Lower leg skin (tissue), 4 donors: ENCODE measurements around the gene CRYGA. TPM values are rescaled to one million over a fixed set of nuclear protein-coding genes. Genes with fewer than 3 reads are reported as not detected.

Experiments used
- DNase-seq, 2 donors: peaks; one replicate each; pipeline ENCODE4 v3.0.0-alpha.2; 2019; ENCODE audit warnings: low spot score in 2 of 2
- H3K4me3 ChIP-seq: fragments of 200-600 bp; sonication (generic); 2 replicates; pipeline ENCODE4 v1.5.1; 2017; ENCODE audit warnings: mild to moderate bottlenecking, low read depth; ENCODE audit not compliant: poor library complexity, severe bottlenecking
- POLR2A ChIP-seq, 2 donors: fragments of 450-650 bp; IDR thresholded peaks; one replicate each; pipeline ENCODE4 v1.6.1; 2016 to 2017; ENCODE audit warnings: antibody characterized with exemption in 2 of 2, mild to moderate bottlenecking in 1 of 2, moderate library complexity in 1 of 2
- WGBS, 2 donors: methylation state at CpG; one replicate each; pipeline ENCODE4 v1.1.5; 2018; 5-methylcytosine and 5-hydroxymethylcytosine counted together
- intact Hi-C: fragments of 100-400 bp; cut with DNase I; formaldehyde crosslinking; loops from one replicate; pipeline ENCODE4 v1.15.0; 2023; ENCODE audit warnings: low total_unique reads
- total RNA-seq, 4 donors: library from RNA; depleted of rRNA; stranded (reverse); fragments of >200 nt; gene quantifications; one replicate each; pipeline ENCODE4 v1.1.0, GENCODE V29; 2016
- TF ChIP-seq, protein P1 (sequence below), 3 donors: fragments of 450-650 bp; IDR thresholded peaks; one replicate each; pipeline ENCODE4 v1.5.1; 2016; ENCODE audit warnings: antibody characterized with exemption in 3 of 3, mild to moderate bottlenecking in 3 of 3, moderate library complexity in 2 of 3

Gene CRYGA, protein sequence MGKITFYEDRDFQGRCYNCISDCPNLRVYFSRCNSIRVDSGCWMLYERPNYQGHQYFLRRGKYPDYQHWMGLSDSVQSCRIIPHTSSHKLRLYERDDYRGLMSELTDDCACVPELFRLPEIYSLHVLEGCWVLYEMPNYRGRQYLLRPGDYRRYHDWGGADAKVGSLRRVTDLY
- not detected for total RNA-seq

DNA sequence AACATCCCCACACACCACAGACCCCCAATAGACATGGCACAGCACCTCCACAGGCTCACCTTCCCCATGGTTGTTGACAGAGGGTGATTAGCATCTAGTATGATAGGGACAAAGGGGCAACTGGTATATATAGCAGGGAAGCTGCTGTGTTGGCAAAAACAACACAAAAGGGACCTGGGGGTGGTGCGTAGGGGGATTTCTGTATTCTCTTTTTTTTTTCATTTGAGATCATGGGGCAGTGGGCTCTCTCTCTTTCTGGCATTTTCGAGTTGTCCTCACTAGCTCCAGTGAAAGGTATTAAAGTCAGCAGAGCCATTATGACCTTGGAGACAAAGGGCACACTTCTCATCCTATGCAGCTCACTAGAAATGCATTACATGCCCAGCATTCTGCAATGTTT, at the start of gene CRYGA:
Gene CRYGA (minus strand): TSS at position 101 of the 400 bp plus-strand sequence. CDS start 33 bp downstream, at position 68.
- no peak for TF ChIP-seq POLR2A (IDR thresholded peaks at IDR 0.05)
- TF ChIP-seq, protein P1, sequence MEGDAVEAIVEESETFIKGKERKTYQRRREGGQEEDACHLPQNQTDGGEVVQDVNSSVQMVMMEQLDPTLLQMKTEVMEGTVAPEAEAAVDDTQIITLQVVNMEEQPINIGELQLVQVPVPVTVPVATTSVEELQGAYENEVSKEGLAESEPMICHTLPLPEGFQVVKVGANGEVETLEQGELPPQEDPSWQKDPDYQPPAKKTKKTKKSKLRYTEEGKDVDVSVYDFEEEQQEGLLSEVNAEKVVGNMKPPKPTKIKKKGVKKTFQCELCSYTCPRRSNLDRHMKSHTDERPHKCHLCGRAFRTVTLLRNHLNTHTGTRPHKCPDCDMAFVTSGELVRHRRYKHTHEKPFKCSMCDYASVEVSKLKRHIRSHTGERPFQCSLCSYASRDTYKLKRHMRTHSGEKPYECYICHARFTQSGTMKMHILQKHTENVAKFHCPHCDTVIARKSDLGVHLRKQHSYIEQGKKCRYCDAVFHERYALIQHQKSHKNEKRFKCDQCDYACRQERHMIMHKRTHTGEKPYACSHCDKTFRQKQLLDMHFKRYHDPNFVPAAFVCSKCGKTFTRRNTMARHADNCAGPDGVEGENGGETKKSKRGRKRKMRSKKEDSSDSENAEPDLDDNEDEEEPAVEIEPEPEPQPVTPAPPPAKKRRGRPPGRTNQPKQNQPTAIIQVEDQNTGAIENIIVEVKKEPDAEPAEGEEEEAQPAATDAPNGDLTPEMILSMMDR (IDR thresholded peaks at IDR 0.05) = no peak
- 71 to 75% methylated on average over 2 of the region's 2 CpGs for WGBS, 2 donors
- DNase-seq = no peak
- intact Hi-C loops = no loop called here
- no peak within 1 kb of the TSS for H3K4me3 ChIP-seq

DNA sequence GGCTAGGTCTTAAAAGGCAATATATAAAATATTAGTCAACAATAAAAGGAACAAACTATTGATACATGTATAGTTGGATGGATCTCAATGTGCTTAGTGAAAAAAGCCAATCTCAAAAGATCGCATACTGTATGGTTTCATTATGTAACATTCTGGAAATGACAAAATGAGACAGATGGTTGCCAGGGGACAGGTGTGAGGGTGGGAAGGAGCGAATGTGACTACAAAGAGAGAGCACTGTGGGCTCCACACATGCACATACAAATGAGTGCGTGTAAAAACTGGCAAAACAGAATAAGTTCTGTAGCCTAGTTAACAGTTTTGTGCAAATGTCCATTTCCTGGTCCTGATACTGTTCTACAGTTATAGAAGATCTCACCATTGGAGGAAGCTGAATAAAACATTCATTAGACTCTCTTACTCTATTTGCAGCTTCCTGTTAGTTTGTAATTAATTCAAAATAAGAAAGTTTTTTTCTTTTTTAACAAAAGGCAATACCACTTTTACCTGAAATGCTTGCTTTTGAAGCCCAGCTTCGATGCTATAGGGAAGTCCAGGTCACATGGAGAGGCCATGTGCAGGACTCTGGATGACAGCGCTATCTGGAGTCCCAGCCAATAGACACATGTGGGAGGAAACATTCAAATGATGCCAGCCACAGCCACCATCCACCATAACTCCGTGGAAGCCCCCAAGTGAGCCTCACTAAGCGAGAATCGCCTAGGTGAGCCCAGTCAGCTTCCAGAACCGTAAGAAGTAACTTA, 47.5 kb upstream of the CRYGA start:
- no peak for DNase-seq
- WGBS, 2 donors = 86 to 87% methylated on average over 9 of the region's 9 CpGs
- TF ChIP-seq, protein P1 (IDR thresholded peaks at IDR 0.05) = no peak
- TF ChIP-seq POLR2A (IDR thresholded peaks at IDR 0.05) = no peak
- no peak overlapping the region for H3K4me3 ChIP-seq
- intact Hi-C loops = no loop called here

DNA sequence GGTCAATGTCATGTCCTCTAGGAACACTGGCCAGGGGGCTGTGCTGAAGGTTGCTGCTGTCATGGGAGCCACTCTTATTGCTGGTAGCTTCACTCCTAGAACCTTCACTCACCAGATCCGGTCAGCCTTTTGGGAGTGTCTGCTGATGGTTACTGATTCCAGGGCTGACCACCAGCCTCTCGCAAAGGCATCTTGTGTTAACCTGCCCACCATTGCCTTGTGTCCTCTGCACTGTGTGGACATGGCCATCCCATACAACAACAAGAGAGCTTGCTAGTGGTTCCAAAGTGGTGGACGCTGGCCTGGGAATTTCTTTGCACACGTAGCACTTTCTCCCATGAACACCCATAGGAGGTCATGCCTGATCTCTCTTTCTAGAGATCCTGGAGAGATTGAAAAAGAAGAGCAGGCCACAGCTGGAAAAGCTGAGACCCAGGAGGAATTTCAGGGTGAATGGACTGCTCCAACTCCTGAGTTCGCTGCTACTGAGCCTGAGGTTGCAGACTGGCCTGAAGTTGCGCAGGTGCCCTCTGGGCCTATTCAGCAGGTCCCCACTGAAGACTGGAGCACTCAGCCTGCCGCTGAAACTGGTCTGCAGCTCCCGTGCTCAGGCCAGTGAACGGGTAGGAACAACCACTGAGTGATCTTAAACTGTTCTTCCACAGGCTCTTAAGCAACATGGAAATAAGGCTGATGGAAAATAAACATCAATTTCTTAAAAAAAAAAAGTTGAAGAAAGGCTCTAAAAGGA, 45.1 kb upstream of the CRYGA start:
- TF ChIP-seq POLR2A (IDR thresholded peaks at IDR 0.05) = no peak
- TF ChIP-seq, protein P1 (IDR thresholded peaks at IDR 0.05) = no peak
- intact Hi-C loops = no loop called here
- 78 to 94% methylated on average over 9 of the region's 9 CpGs for WGBS, 2 donors

DNA sequence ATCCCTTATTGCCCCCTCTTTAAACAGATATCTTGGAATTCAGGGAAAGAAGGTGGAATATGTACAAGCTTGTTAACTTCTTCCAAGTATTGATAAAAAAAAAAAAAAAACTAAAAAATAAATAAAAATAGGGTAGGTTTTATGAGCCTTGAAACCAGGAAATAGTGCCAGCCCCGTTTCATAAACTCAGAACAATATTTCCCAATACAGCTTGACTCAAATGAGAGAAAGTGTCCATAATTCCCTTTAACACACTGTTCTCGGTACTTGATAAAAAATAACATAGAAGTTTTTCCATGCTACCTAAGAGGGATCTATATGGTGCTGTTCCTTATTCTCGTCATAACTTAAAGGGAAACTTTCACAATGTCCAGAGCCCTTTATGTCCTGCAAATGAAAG, 44.4 kb upstream of the CRYGA start:
- TF ChIP-seq, protein P1 (IDR thresholded peaks at IDR 0.05) = no peak
- TF ChIP-seq POLR2A (IDR thresholded peaks at IDR 0.05) = no peak
- WGBS, 2 donors = 77 to 87% methylated on average over 3 of the region's 3 CpGs
- no peak for DNase-seq
- intact Hi-C loops = no loop called here
- H3K4me3 ChIP-seq = no peak overlapping the region

More for the DNA sequence above, 45.1 kb upstream of the CRYGA start:
- no peak for DNase-seq
- no peak overlapping the region for H3K4me3 ChIP-seq

DNA sequence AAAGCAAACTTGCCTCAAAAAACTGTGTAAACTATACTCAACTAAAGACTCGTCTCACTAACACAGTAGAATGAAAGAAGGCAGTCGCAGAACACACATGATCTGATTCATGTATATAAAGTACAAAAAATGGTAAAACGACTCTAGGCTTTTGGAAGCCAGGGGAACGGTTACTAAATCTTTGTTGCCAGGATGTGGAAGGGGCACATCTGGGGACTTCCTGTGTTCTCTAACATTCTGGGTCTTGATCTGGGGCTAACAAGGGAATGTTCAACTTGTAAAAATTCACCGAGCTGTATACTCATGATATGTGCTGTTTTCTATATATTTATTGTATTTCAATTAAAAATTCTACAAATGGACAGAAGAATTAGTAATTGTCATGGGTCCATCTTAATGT, 40.8 kb upstream of the CRYGA start:
- no peak overlapping the region for H3K4me3 ChIP-seq
- no peak for TF ChIP-seq POLR2A (IDR thresholded peaks at IDR 0.05)
- TF ChIP-seq, protein P1 (IDR thresholded peaks at IDR 0.05) = no peak
- intact Hi-C loops = no loop called here
- 57 to 63% methylated on average over 5 of the region's 5 CpGs for WGBS, 2 donors
- no peak for DNase-seq
